Activated CD4-positive, alpha-beta T cell treated with anti-CD3 and anti-CD28 coated beads, Interleukin-2, amount 50 U/mL, for 24 hours (primary cell): Measurements from ENCODE around the gene NLRC5.
"Not testable (repeated sequence)": the region's sequence is repeated elsewhere in the genome, so short reads cannot be mapped to it uniquely, and the experiment has no call there.

Source experiments
- DNase-seq, 2 donors: peaks; one replicate each; pipeline ENCODE4 v3.0.0-alpha.2; 2020; ENCODE audit warnings: low read depth in 1 of 2, low spot score in 1 of 2

The NLRC5 gene

DNA sequence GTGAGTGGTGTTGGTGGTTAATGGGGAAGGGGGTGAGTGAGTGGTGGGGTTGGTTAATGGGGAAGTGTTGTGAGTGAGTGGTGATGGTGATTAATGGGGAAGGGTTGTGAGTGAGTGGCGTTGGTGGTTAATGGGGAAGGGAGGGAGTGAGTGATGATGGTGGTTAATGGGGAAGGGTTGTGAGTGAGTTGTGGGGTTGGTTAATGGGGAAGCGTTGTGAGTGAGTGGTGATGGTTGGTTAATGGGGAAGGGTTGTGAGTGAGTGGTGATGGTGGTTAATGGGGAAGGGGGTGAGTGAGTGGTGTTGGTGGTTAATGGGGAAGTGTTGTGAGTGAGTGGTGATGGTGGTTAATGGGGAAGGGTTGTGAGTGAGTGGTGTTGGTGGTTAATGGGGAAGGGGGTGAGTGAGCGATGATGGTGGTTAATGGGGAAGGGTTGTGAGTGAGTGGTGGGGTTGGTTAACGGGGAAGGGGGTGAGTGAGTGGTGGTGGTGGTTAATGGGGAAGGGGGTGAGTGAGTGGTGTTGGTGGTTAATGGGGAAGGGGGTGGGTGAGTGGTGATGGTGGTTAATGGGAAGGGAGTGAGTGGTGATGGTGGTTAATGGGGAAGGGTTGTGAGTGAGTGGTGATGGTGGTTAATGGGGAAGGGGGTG, 81.8 kb downstream of the NLRC5 start:
- DNase-seq: not testable (repeated sequence)

DNA sequence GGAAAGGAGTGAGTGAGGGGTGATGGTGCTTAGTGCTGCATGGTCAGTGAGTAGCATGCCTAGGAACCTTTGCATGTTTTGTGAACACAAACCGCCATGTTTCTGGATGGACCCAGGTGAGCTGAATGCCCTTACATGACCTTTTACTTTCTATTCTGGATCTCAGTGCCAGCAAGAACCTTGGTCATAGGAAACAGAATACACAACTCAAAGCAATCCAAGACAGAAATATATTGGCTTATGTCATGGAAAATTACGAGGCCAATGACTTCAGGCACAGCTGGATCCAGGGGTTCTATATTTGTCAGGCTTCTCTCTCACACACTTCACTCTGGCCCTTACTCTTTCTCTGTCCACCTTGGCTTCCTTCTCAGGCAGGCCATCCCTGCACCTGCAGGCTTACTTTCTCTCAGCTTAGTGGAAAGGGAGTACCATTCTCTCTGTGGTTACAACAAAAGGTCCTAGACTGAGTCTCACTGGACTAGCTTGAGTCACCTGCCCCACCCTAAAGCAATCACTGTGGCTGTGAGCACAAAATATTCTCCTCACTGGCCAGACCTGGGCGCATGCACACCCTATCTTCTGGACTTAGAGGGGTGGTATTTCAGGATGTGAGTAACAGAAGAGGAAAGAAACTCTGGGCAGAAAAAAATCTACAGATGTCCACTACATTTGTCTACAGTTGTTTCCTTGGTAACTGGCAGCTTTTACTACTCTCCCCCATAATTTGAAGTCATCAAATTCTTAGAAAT, 82.7 kb downstream of the NLRC5 start:
- no peak for DNase-seq

DNA sequence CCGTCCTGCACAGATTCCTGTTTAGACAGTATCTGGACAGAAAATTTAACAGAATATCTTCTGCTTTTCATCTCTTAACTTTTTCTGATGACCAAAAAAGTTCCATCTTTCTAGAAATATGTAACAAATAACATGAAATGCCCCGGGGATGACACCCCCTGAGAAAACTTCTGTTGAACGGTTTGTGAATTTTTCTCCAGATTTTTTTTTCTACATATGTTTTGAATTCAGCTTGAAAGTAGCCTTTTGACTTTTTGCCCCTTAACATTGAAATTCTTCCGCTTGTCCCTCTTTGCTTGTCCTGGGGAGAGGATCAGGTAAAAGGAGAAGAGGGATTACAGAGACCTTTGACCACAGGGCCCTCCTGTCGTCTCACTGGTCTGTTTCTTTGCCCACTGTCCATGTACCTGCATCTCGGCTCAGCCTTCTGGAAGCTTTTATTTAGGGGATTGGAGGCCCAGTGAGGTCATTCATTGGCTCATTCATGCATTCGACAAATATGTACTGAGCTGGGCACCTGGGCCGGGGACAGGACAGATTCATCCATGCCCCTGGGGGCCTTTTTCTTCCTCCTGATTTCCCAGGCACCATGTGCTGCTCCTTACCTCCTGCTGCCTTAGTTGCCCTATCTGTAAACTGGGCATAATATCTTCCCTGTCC, 83.4 kb downstream of the NLRC5 start:
- DNase-seq: no peak

DNA sequence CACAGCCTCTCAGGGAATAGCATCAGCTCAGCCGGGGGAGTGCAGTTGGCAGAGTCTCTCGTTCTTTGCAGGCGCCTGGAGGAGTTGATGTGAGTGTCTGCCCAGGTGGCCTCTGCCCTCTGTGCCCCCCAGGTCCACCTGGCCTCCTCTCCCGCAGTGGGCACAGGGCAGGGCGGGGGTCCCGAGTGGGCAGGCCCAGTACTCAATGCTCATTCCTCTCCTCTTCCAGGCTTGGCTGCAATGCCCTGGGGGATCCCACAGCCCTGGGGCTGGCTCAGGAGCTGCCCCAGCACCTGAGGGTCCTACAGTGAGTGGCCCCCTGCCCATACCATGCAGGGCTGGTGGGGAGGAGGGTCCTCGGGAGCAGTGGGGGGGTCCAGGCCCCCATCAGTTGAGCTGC, 88.4 kb downstream of the NLRC5 start:
- DNase-seq: no peak

DNA sequence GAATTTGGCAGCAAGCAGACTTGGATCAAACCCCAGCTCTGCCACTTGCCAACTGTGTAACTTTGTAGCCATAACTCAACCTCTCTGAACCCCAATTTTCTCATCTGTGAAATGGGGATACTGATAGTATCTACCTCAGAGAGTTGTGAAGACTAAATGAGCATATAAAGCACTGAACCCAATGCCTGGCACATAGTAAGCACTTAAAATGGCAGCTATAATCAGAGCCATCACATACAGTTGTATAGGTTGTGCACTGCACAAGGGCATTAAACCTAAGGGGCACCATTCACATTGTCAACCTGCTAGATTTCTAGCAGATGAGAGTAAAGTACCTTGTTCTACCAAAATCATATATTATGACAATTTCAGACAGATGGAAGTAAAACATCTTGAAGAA, 92.4 kb downstream of the NLRC5 start:
- no peak for DNase-seq

DNA sequence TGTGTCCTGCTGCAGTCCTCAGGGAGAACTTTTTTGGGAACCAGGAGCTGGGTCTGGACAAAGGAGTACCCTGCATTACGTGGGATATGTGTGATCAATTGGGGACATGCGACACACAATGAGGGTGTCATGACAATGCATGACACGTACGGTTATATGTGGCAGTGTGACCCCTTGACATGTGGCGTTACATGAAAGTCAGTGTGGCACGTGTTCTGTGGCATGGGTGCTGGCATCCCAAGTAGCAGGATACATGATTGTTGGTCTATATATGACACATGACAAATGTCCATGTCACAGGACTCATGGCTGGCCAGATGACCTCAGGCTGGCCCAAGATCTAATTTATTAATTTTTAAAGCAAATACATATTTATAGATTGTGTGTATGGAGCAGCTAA, 93.3 kb downstream of the NLRC5 start:
- no peak for DNase-seq

DNA sequence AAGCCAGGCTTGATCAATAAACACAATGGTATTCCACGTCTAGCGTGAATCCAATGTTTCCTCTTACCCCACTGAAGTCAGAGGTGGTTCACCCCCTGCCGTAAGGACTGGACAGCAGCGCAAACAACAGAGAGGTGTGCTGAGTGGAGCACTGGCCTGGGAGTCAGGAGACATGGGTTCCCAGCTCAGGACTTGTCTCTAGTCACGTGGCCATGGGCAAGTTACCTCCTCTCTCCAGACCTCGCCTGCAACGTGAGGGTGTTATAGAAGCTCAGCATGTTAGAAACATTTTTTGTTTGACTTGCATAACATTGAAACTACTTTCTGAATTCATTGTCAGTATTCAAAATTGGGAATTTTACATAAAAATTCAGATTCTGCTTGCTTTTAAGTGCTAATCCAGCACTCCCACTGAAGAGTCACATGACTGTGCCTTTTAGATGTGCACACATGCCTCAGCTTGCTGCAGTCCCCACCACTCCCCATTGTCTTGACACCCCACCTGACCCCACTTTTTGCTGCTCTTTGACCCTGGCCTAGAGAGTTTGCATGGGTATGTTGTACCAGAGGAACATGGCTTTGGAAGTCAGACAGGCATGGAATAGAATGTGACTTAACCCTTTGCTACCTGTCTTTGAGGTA, 94.2 kb downstream of the NLRC5 start:
- DNase-seq: no peak

DNA sequence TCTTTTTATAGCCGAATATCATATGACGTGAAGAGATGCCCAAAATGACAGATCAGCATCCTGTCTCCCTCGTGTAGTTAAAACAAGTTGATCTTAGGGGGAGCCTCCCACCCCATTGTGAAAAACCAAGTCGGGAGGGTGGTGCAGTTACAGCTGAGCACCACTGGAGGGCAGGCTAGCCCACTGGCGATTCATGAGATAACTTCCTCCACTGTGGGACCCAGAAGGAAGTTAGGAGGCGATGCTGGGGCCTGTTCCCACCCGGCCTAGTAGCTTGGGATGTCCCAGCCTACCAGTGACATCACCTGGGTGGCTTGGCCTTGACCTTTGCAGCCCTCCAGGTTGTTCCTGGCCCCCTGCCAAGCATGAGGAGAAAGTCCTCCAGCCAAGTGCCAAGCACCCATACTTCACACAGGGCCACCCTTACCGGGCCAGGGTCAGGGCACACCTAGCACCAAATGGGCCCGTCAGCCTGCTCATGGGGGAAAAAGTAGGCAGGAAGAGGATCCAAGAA, 95.0 kb downstream of the NLRC5 start:
- DNase-seq: peak; percentile 44 to 71

DNA sequence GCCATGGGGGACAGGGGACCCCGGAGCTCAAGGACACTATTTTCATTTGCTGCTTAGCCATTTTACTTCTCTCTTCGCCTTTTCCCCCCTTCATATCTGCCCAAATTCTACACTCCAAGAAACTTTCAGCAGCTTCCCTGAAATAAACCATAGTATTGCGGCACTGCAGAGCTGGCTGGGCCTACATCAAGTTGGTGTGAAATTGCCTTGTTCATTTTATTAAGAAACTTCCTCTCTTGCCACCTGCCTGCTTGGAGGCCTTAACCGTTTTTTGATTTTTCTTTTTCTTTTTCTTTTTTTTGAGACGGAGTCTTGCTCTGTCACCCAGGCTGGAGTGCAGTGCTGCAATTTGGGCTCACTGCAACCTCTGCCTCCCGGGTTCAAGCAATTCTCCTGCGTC, 95.6 kb downstream of the NLRC5 start:
- no peak for DNase-seq

DNA sequence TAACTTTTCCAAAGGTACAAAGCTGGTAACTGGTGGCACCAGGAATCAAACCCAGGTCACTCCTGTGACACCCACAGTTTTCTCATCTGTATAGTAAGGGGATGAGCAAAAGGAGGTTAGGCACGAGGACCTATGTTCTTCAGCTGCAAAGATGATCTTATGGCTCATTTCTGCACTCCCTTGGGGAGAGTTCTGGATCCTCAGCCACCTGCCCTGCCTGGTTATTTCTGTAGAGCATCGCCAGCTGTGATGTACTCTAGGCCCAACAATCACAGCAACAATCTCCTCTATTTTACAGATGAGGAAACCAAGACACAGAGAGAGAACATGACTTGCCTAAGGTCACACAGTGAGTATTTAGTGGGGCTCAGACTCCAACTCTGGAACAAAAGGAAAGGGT, 97.6 kb downstream of the NLRC5 start:
- DNase-seq: no peak

DNA sequence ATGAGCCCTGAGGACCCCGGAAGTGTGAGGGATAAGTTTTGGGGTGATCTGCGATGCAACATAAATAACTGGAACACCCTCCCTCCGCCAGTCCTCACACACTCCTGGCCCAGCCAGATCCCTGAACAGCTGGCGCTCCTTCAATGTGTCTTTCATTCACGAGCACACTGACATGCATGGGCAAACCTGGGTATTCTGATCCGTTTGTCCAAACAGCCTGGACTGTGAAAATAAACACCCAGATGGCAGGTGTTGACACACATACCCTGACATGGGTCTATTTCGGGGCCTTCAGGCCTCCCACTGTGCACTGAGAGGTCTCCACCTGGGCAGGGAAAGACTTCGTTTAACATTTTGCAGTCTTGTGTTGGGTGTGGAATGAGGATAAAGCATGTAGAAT, 100.0 kb downstream of the NLRC5 start:
- DNase-seq: no peak

DNA sequence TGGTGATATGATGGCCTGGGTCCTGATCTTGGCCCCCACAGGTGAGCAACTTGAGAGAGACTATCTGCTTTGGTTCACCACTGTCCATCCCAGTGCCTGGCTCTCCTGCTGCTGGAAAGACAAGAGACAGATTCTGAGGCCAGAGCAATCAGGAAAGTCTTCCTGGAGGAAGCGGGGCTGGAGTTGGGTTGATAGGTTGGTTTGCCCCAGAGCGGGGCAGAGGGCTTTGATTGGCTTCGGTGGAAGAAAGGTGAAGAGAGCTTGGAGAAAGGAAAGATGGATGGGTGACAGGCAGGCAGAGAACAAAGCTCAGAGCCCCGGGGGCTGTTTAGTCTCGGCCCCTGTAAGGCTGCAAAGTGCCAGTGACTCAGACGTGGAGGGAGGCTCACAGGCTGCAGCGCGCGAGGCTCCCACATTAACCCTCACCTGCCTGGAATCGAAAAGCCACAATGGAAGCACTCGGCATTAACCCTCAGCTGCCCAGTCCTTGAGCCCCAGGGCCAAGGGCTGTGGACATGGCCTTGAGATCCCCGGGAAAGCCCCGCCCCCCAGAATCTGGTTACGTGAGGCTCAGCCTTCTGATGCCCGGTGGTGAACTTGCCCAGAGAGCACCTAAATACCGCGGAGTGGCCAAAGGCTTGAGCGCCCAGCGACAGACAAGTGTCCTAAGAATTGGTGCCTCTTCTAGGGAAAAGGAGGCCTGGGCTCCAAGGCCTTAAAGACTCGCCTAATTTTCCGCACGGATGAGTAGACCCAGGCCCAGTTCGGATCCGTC, 102.0 kb downstream of the NLRC5 start:
- no peak for DNase-seq

DNA sequence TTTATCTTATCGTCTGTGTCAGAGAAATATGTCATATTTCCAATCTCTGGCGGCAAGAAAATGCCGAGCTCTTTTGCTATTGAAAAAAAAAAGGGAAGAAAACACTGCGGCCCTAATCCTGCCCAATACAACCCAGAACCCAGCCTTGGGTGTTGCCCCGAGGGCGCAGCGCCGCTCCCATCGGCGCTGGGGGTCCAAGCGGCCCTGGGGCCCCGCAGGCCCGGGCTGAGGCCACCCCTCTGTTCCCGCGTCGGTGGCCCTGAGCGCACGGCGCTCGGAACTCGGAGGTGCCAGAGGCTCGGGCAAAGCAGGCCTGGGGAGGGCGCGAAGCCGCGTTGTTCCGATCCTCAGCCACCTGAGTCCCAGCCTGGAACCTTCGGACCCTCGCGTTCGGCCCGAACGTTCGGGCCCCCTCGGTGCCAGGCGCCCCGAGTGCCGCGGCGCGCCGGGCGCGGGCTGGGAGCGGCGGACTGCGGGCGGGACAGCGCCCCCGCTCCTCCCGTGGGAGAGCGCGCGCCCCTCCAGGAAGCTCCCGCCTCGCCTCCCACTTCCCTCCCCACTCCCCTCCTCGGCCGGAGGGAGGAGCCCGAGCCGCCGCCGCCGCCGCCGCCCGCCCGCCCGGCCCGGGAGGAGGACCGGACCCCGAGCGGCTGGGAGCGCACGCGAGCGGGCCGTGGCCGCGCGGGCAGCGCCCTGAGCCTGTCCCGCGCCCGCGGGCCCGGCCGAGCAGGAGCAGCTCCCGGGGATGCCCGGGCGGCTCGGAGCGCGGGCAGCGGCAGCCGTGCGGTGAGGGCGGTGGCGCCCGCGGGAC, 102.8 kb downstream of the NLRC5 start, which contains the start of gene CPNE2:
CPNE2 (plus strand) TSS at position 609 of the 811 bp plus-strand sequence. CDS start 18,160 bp downstream, outside the sequence.
- DNase-seq: no peak

DNA sequence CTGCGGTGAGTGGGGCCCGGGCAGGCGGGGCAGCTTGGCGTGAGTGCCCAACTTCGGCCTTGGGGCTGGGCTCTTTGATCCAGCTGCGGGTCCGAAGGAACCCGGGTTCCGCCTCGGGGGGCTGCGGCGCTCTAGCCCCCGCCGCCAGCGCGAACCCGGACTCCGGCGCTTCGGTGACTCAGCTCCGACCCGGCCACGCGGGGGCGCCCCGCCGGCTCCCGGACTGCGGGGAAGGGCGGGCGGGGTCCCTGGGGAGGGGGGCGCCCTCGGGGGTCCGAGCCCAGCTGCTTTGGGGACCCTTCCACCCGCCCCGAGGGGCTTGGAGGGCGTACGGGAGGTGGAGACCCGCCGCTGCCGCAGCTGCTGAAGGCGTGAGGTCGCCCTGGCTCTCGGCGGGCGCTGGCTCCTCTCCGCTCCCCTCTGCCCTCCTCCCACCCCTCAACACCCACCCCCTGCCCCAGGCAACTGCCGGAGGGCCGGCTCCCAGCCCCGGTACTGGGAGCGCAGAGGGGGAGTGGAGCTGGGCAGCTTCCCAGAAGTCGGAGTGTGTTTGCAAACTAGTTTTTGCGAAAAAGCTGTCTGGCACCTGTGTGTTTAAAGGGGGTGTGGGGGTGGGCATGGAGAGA, 103.5 kb downstream of the NLRC5 start:
- no peak for DNase-seq

DNA sequence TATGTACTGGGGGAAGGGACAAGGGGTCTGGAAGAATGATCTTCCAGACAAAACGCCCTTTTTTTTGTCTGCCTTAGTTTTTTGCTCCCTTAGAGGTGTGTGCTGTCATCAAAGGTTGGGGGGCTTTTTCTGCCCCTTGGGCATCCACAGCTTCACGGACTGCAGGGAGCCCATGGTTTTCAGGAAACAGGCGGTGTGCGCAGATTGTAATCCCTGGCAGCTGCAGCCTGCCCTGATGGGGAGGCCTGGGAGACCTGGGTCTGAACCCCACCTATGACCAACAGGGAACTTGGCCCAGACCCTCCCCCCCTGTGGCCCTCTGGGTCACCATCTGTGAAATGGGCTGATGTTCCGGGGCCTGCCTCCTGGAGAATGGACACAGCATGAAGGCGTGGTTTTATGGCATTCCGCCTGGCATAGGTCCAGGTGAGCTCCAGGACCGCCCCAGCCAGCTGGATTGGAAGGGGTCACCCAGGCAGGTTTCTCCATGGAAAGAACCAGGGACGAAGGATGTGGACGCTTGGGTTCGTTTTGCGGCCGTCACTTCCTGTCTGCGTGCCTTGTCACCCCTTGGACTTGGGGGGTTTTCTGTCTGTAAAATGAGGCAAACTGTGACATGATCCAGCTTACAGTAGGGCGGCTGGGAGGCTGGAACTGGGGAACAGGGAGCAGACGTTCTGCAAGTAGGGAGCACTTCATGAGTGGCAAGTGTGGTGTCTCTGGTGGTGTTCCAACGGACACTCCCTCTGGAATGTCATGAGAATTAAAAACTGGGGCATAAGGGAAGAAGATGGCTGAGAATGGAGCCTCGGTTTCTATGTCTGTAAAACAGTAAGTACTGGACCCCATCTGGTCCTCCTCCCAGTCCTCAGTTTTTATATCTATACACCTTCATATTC, 104.6 kb downstream of the NLRC5 start:
- DNase-seq: no peak

DNA sequence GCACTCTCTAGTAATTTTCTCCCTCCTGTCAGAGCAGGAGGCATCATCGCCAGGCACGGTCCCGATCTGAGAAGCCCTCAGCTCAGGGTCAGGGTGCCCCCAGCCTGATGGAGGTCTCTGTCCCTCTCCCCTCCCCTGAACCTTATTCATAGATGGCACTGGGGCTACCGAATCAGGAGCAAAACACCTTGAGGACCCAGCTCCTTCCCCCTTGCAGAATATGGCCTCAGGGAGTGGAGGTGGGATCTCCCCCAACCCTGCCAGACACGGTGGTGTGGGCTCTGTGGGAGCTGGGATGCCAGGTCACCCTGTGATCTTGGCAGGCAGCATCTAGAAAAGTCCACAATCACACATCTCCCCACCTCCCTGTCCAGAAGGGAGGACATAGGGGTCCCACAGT, 105.6 kb downstream of the NLRC5 start:
- DNase-seq: no peak

DNA sequence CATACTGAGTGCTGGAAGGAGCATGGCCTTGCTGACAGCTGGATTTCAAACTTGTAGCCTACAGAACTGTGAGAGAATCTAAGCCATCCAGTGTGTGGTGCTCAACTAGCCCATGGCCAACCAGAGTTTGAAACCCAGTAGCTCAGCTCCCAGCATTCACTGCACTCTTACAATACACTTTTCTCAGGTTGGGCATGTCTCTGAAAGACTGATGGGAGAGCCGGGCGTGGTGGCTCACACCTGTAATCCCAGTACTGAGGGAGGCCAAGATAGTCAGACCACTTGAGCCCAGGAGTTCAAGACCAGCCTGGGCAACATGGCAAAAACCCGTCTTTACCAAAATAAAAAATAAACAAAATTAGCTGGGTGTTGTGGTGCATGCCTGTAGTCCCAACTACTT, 106.8 kb downstream of the NLRC5 start:
- no peak for DNase-seq

DNA sequence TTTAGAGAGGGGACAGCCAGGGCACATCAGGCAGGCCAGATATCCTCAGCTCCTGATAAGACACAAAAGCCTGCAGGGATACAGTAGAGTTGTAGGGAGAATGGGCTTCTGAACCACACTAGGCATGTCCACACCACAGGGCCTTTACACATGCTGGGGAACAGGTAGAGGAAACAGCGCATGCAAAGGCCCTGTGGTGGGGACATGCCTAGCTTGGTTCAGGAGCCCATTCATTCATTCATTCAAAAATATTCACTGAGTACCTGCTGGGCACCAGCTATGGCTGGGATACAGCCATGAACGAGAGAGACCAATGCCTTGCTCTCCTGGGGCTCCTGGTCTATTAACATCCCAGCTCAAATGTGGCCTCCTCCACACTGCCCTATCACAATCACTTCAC, 107.4 kb downstream of the NLRC5 start:
- DNase-seq: no peak
